OCI-LY7 (cell line): ENCODE measurements around the gene DENND1B. TPM values are rescaled to one million over a fixed set of nuclear protein-coding genes. Genes with fewer than 3 reads are reported as not detected.

Source experiments
- BruUV-seq: library from RNA; stranded (reverse); fragments of 400-500 nt; replicated peaks from 2 replicates; lab custom pipeline; 2021; lab: Mats Ljungman, UMichigan
- CTCF ChIA-PET: fragments of 300-600 bp; sonication (Branson Sonifier 250); formaldehyde crosslinking; loops from one replicate; lab custom pipeline; 2022; ENCODE audit warnings: antibody characterized with exemption; ENCODE audit not compliant: unreplicated experiment; lab: Charles Lee
- POLR2A ChIA-PET: fragments of 300-600 bp; sonication (Branson Sonifier 250); formaldehyde crosslinking; loops from one replicate; lab custom pipeline; 2022; ENCODE audit warnings: antibody characterized with exemption; lab: Charles Lee
- DNase-seq: peaks from one replicate; pipeline ENCODE4 v3.0.0-alpha.2; 2015; ENCODE audit warnings: low spot score
- H2AFZ ChIP-seq: fragments of 200-600 bp; sonication (generic), shearing (Covaris generic); 2 replicates; pipeline ENCODE4 v1.6.1; 2014; ENCODE audit warnings: mild to moderate bottlenecking, antibody characterized with exemption, low read length, moderate library complexity
- H3K27ac ChIP-seq: fragments of 200-600 bp; sonication (generic); 2 replicates; pipeline ENCODE4 v1.5.1; 2014; ENCODE audit warnings: mixed run types, low read depth, mild to moderate bottlenecking, moderate library complexity, low read length, inconsistent platforms; ENCODE audit not compliant: poor library complexity, severe bottlenecking
- H3K36me3 ChIP-seq: fragments of 200-600 bp; sonication (generic); 2 replicates; pipeline ENCODE4 v1.6.1; 2014; ENCODE audit warnings: mild to moderate bottlenecking, antibody characterized with exemption, low read length, moderate library complexity, mixed read lengths; ENCODE audit not compliant: insufficient read depth
- H3K4me1 ChIP-seq: fragments of 200-600 bp; sonication (generic); 2 replicates; pipeline ENCODE4 v1.5.1; 2014; ENCODE audit warnings: mild to moderate bottlenecking, low read length; ENCODE audit not compliant: insufficient read depth, poor library complexity, severe bottlenecking
- H3K4me2 ChIP-seq: fragments of 200-600 bp; sonication (generic); 2 replicates; pipeline ENCODE4 v1.6.1; 2014; ENCODE audit warnings: mild to moderate bottlenecking, low read length
- H3K4me3 ChIP-seq: fragments of 200-600 bp; sonication (generic); 2 replicates; pipeline ENCODE4 v1.5.1; 2014; ENCODE audit warnings: mild to moderate bottlenecking, low read depth, low read length; ENCODE audit not compliant: poor library complexity, severe bottlenecking
- H3K79me2 ChIP-seq: fragments of 200-600 bp; sonication (generic); 2 replicates; pipeline ENCODE4 v1.6.1; 2016; ENCODE audit warnings: low read depth, mild to moderate bottlenecking, low read length, moderate library complexity, mixed read lengths; ENCODE audit not compliant: insufficient read depth
- H3K9me2 ChIP-seq: fragments of 200-600 bp; sonication (generic); 2 replicates; pipeline ENCODE4 v1.6.1; 2016; ENCODE audit warnings: mild to moderate bottlenecking, low read length, mixed read lengths; ENCODE audit not compliant: insufficient read depth
- H3K9me3 ChIP-seq: fragments of 200-600 bp; sonication (generic); 2 replicates; pipeline ENCODE4 v1.6.1; 2014; ENCODE audit warnings: mild to moderate bottlenecking, mixed run types, low read length, mixed read lengths
- H4K20me1 ChIP-seq: fragments of 200-600 bp; sonication (generic); 2 replicates; pipeline ENCODE4 v1.6.1; 2014; ENCODE audit warnings: mild to moderate bottlenecking, antibody characterized with exemption, low read length, moderate library complexity, mixed read lengths; ENCODE audit not compliant: insufficient read depth
- CTCF ChIP-seq: fragments of 200-600 bp; sonication (generic); conservative IDR thresholded peaks from 2 replicates; pipeline ENCODE4 v1.5.1; 2014; ENCODE audit warnings: mild to moderate bottlenecking, antibody characterized with exemption, low read length, moderate library complexity, mixed read lengths
- EZH2phosphoT487 ChIP-seq: fragments of 200-600 bp; sonication (generic); IDR thresholded peaks from 2 replicates; pipeline ENCODE4 v1.6.1; 2018; ENCODE audit warnings: low read depth, borderline replicate concordance, mild to moderate bottlenecking, mixed run types, antibody characterized with exemption, low read length, moderate library complexity, mixed read lengths
- intact Hi-C: fragments of 100-400 bp; cut with micrococcal nuclease; formaldehyde crosslinking; loops from one replicate; pipeline ENCODE4 v1.10.0; 2022; ENCODE audit not compliant: unreplicated experiment
- total RNA-seq, 2 experiments: library from RNA; depleted of rRNA in 1 of 2; stranded (reverse); fragments of >200 nt in 1 of 2; shearing (Covaris generic) in 1 of 2; gene quantifications; 2 replicates each; pipeline ENCODE4 v1.2.3, GENCODE V29; 2014 to 2022

DENND1B gene
- total RNA-seq, 2 experiments from 2014 or later = 17.4 to 43.0 TPM

GRCh38 chr1:197799271-197799670, 24.0 kb upstream of the DENND1B start:
- H3K4me2 ChIP-seq = no peak overlapping the region
- CTCF ChIA-PET = no interaction called here
- no peak for TF ChIP-seq CTCF
- TF ChIP-seq EZH2phosphoT487 = no peak
- intact Hi-C loops = no loop called here
- H3K9me2 ChIP-seq = no peaks in the 10 kb centered on the region
- H2AFZ ChIP-seq = no peak overlapping the region
- H3K4me3 ChIP-seq = no peak overlapping the region
- H3K4me1 ChIP-seq = no peaks in the 10 kb centered on the region
- H3K9me3 ChIP-seq = 0 out of 2 replicates have a peak, but pooled peaks cover 13% of the 10 kb centered on the region
- no TSS peak for BruUV-seq
- H4K20me1 ChIP-seq = no peaks in the 10 kb centered on the region
- DNase-seq = no peak
- no peaks in the 10 kb centered on the region for H3K36me3 ChIP-seq
- no peaks in the 10 kb centered on the region for H3K79me2 ChIP-seq
- H3K27ac ChIP-seq = no peak overlapping the region
- POLR2A ChIA-PET = interaction anchor here (0.6 to 1.9 kb wide), 3 partner anchors 10 to 810 kb away, joined by 3 to 5 read pairs (median 3); no protein-coding TSS in a partner anchor

- H3K4me3 ChIP-seq = no peak overlapping the region
- no peak overlapping the region for H3K4me2 ChIP-seq
- no peaks in the 10 kb centered on the region for H4K20me1 ChIP-seq
- DNase-seq = no peak
- H3K9me2 ChIP-seq = no peaks in the 10 kb centered on the region
- no peaks in the 10 kb centered on the region for H3K79me2 ChIP-seq
- H3K4me1 ChIP-seq = no peaks in the 10 kb centered on the region
- POLR2A ChIA-PET = interaction anchor here (1.4 to 1.9 kb wide), 2 partner anchors 11 to 21 kb away, joined by 3 to 5 read pairs; no protein-coding TSS in a partner anchor
- no peaks in the 10 kb centered on the region for H3K36me3 ChIP-seq
- no TSS peak for BruUV-seq
- H2AFZ ChIP-seq = no peak overlapping the region
- CTCF ChIA-PET = no interaction called here
- 0 out of 2 replicates have a peak, but pooled peaks cover 13% of the 10 kb centered on the region for H3K9me3 ChIP-seq
- no peak overlapping the region for H3K27ac ChIP-seq
- intact Hi-C loops = no loop called here
- no peak for TF ChIP-seq CTCF
- no peak for TF ChIP-seq EZH2phosphoT487
Measured at GRCh38 chr1:197798492-197798891, 23.2 kb upstream of the DENND1B start.

- H3K4me1 ChIP-seq = no peaks in the 10 kb centered on the region
- intact Hi-C loops = no loop called here
- no TSS peak for BruUV-seq
Measured at GRCh38 chr1:197797010-197797409, 21.7 kb upstream of the DENND1B start.

More at GRCh38 chr1:197797010-197797409, 21.7 kb upstream of the DENND1B start:
- H3K4me3 ChIP-seq = no peak overlapping the region
- no peaks in the 10 kb centered on the region for H3K9me2 ChIP-seq
- DNase-seq = no peak
- H3K9me3 ChIP-seq = 0 out of 2 replicates have a peak, but pooled peaks cover 13% of the 10 kb centered on the region
- TF ChIP-seq CTCF (no peak), EZH2phosphoT487 (no peak)
- ChIA-PET POLR2A (interaction anchor here (0.8 to 1.1 kb wide), 3 partner anchors 10 to 42 kb away, joined by 3 to 4 read pairs (median 4); no protein-coding TSS in a partner anchor), CTCF (interaction anchor here (0.7 kb wide), 1 partner anchor 11 kb away, joined by 4 read pairs; no protein-coding TSS in a partner anchor)
- H4K20me1 ChIP-seq = no peaks in the 10 kb centered on the region
- no peak overlapping the region for H3K27ac ChIP-seq
- no peaks in the 10 kb centered on the region for H3K36me3 ChIP-seq
- H2AFZ ChIP-seq = no peak overlapping the region
- no peak overlapping the region for H3K4me2 ChIP-seq
- no peaks in the 10 kb centered on the region for H3K79me2 ChIP-seq
